Measurements from ENCODE around the gene OR14A16. TPM values are rescaled to one million over a fixed set of nuclear protein-coding genes. Genes with fewer than 3 reads are reported as not detected.

The OR14A16 gene
- polyA plus RNA-seq, 3 donors = not detected

- WGBS, 3 donors = 22 to 94% (median 59%) methylated on average over 2 of the region's 2 CpGs
- no peak overlapping the region for H3K27ac ChIP-seq (ENCODE audit: low read depth, low read length)
These were observed 1.9 kb downstream of the OR14A16 start for GRCh38 chr1:247822060-247822459.

GRCh38 chr1:247812637-247813036 is 11.3 kb downstream of the OR14A16 start:
- H3K27ac ChIP-seq (ENCODE audit: low read depth, low read length) = no peak overlapping the region
- WGBS, 3 donors = 37 to 65% (median 56%) methylated on average over 2 of the region's 2 CpGs

- 1 to 34% (median 31%) methylated on average over 2 of the region's 2 CpGs for WGBS, 3 donors
- no peak overlapping the region for H3K27ac ChIP-seq (ENCODE audit: low read depth, low read length)
These were observed 26.4 kb downstream of the OR14A16 start for GRCh38 chr1:247797518-247797917.

GRCh38 chr1:247769603-247770002 is 54.3 kb downstream of the OR14A16 start:
- H3K27ac ChIP-seq (ENCODE audit: low read depth, low read length) = no peak overlapping the region

Other genes with a start within 250 kb of the OR14A16 start
- not detected for gene OR2G2, start 235.8 kb downstream of the OR14A16 start, polyA plus RNA-seq
- not detected for gene OR2G3, start 218.5 kb downstream of the OR14A16 start, polyA plus RNA-seq
- gene OR13G1, start 144.4 kb downstream of the OR14A16 start, polyA plus RNA-seq = not detected
- gene OR6F1, start 107.5 kb downstream of the OR14A16 start, polyA plus RNA-seq = not detected
- gene OR14K1, start 85.5 kb downstream of the OR14A16 start, polyA plus RNA-seq = not detected
- gene OR14A2, start 76.0 kb downstream of the OR14A16 start, polyA plus RNA-seq = not detected
- gene OR1C1, start 63.6 kb downstream of the OR14A16 start, polyA plus RNA-seq = not detected
- not detected for gene OR11L1, start 17.8 kb upstream of the OR14A16 start, polyA plus RNA-seq
- gene TRIM58, start 33.1 kb upstream of the OR14A16 start, polyA plus RNA-seq = under 1 TPM; 0.10 to 0.34 (median 0.11) TPM
- under 1 TPM in 1 of 3 donors, not detected in 2; 0.15 TPM for gene OR2W3, start 71.5 kb upstream of the OR14A16 start, polyA plus RNA-seq
- gene OR2T8, start 96.1 kb upstream of the OR14A16 start, polyA plus RNA-seq = not detected
- gene OR2AJ1, start 100.8 kb upstream of the OR14A16 start, polyA plus RNA-seq = not detected
- not detected for gene OR2L8, start 124.7 kb upstream of the OR14A16 start, polyA plus RNA-seq
- not detected for gene OR2AK2, start 141.1 kb upstream of the OR14A16 start, polyA plus RNA-seq
- gene OR2L5, start 189.5 kb upstream of the OR14A16 start, polyA plus RNA-seq = not detected
- not detected for gene OR2L2, start 206.0 kb upstream of the OR14A16 start, polyA plus RNA-seq
- gene OR2L3, start 222.7 kb upstream of the OR14A16 start, polyA plus RNA-seq = not detected